ENCODE measurements around the gene LMF1. TPM values are rescaled to one million over a fixed set of nuclear protein-coding genes. Genes with fewer than 3 reads are reported as not detected.
"Not testable (repeated sequence)": the region's sequence is repeated elsewhere in the genome, so short reads cannot be mapped to it uniquely, and the experiment has no call there.

LMF1 gene
- total and polyA plus RNA-seq, 3 donors from 2014 or later = 12.5 to 83.4 (median 66.6) TPM

DNA sequence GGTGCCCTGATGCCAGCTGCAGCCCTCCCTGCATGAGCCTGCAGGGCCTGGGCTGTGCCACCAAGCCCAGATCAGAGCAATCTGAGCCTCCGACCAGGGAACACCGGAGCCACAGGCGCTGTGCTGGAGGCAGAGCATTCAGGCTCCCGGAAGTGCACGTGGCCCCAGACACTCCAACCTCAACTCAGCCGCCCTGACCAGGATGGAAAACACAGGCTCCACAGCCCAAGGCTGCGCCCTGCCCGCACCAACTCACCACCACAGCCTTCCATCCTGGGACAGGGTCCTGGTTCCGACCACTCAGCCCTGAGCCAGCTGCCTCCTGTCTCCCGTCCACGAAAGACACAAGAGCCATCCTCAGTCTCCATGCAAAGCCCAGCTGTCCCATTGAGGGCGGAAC lies 18.5 kb downstream of the LMF1 start:
- no peaks in the 10 kb centered on the region for H3K4me1 ChIP-seq
- no peak overlapping the region for H3K27ac ChIP-seq
- H3K36me3 ChIP-seq (ENCODE audit: low read depth, missing control alignments) = no peaks in the 10 kb centered on the region
- H3K9me3 ChIP-seq = no peaks in the 10 kb centered on the region
- no peak for DNase-seq
- no peak overlapping the region for H3K4me3 ChIP-seq
- H3K27me3 ChIP-seq = no peaks in the 10 kb centered on the region
- intact Hi-C loops (cut with DNase I; ENCODE audit: low total_unique reads) = no loop called here
- TF ChIP-seq POLR2A (IDR thresholded peaks at IDR 0.05) = no peak
- TF ChIP-seq, protein P1, sequence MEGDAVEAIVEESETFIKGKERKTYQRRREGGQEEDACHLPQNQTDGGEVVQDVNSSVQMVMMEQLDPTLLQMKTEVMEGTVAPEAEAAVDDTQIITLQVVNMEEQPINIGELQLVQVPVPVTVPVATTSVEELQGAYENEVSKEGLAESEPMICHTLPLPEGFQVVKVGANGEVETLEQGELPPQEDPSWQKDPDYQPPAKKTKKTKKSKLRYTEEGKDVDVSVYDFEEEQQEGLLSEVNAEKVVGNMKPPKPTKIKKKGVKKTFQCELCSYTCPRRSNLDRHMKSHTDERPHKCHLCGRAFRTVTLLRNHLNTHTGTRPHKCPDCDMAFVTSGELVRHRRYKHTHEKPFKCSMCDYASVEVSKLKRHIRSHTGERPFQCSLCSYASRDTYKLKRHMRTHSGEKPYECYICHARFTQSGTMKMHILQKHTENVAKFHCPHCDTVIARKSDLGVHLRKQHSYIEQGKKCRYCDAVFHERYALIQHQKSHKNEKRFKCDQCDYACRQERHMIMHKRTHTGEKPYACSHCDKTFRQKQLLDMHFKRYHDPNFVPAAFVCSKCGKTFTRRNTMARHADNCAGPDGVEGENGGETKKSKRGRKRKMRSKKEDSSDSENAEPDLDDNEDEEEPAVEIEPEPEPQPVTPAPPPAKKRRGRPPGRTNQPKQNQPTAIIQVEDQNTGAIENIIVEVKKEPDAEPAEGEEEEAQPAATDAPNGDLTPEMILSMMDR (IDR thresholded peaks at IDR 0.05) = no peak
- WGBS, 2 donors = 96 to 100% methylated on average over 4 to 9 of the region's 12 CpGs

DNA sequence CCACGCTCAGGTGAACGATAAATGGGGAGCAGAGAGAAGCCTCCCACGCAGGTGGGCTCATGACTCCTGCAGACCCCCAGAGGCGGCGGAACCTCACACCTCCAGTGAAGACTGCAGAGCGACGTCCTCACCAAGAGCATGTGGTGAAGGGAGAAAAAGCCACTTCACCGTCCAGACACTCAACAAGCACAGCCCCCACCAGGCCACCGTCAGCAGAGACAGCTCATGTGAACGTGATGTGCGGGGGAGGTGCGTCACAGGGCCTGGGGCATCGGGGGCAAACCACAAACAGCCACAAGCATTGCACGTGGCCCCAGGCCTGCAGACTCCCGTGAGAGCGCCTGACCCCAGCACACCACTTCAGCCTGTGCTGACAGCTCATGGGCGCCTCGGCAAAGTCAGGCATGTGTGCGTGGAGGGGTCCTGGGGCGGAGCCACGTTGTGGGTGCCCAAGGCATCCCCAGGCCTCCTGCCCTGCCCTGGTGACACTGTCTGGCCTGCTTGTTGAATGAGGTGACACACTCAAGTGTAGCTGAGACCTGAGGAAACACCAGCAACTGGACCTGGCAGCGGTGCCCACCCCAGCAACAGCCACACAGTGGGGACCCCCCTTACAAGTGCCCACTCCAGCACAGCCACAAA lies 19.0 kb downstream of the LMF1 start:
- WGBS, 2 donors = 90% methylated on average over 11 to 22 of the region's 22 CpGs
- Histone ChIP-seq H3K9me3 (no peaks in the 10 kb centered on the region), H3K36me3 (ENCODE audit: low read depth, missing control alignments) (no peaks in the 10 kb centered on the region), H3K4me1 (no peaks in the 10 kb centered on the region), H3K4me3 (no peak overlapping the region), H3K27ac (no peak overlapping the region), H3K27me3 (no peaks in the 10 kb centered on the region)
- DNase-seq = no peak
- intact Hi-C loops (cut with DNase I; ENCODE audit: low total_unique reads) = no loop called here
- TF ChIP-seq, protein P1 (IDR thresholded peaks at IDR 0.05) = no peak
- no peak for TF ChIP-seq POLR2A (IDR thresholded peaks at IDR 0.05)

DNA sequence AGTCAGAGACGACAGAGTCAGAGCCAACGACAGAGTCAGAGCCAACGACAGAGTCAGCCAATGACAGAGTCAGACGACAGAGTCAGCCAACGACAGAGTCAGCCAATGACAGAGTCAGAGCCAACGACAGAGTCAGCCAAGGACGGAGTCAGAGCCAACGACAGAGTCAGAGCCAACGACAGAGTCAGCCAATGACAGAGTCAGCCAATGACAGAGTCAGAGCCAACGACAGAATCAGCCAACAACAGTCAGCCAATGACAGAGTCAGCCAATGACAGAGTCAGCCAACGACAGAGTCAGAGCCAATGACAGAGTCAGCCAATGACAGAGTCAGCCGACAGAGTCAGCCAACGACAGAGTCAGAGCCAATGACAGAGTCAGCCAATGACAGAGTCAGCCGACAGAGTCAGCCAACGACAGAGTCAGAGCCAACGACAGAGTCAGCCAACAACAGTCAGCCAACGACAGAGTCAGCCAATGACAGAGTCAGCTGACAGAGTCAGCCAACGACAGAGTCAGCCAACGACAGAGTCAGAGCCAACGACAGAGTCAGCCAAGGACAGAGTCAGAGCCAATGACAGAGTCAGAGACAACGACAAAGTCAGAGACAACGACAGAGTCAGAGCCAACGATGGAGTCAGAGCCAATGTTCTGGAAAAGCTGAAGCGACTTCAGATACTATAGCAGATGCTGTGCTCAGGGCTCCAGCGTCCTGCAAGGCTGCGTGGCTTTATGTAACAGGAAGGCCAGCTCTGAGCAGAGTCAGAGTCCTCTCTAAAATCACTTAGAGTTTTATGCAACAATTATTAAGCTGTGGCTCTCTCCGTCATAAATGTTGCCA lies 19.8 kb downstream of the LMF1 start:
- H3K36me3 ChIP-seq (ENCODE audit: low read depth, missing control alignments); H3K27ac ChIP-seq; H3K9me3 ChIP-seq; DNase-seq; H3K4me3 ChIP-seq; H3K4me1 ChIP-seq; intact Hi-C loops (cut with DNase I; ENCODE audit: low total_unique reads); H3K27me3 ChIP-seq: not testable (repeated sequence)
- WGBS, 2 donors = 73 to 75% methylated on average over 27 of the region's 27 CpGs

DNA sequence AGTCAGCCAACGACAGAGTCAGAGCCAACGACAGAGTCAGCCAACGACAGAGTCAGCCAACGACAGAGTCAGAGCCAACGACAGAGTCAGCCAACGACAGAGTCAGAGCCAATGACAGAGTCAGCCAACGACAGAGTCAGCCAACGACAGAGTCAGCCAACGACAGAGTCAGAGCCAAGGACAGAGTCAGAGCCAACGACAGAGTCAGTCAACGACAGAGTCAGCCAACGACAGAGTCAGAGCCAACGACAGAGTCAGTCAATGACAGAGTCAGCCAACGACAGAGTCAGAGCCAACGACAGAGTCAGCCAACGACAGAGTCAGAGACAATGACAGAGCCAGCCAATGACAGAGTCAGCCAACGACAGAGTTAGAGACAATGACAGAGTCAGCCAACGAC lies 22.0 kb downstream of the LMF1 start:
- H3K36me3 ChIP-seq (ENCODE audit: low read depth, missing control alignments); H3K4me3 ChIP-seq; H3K9me3 ChIP-seq; DNase-seq; H3K4me1 ChIP-seq; H3K27ac ChIP-seq; H3K27me3 ChIP-seq; intact Hi-C loops (cut with DNase I; ENCODE audit: low total_unique reads): not testable (repeated sequence)
- 77 to 81% methylated on average over 18 of the region's 18 CpGs for WGBS, 2 donors

DNA sequence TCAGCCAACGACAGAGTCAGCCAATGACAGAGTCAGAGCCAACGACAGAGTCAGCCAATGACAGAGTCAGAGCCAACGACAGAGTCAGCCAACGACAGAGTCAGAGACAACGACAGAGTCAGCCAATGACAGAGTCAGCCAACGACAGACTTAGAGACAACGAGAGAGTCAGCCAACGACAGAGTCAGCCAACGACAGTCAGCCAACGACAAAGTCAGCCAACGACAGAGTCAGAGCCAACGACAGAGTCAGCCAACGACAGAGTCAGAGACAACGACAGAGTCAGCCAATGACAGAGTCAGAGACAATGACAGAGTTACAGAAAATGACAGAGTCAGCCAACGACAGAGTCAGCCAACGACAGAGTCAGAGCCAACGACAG lies 22.9 kb downstream of the LMF1 start:
- H3K36me3 ChIP-seq (ENCODE audit: low read depth, missing control alignments); H3K27me3 ChIP-seq; H3K9me3 ChIP-seq; H3K4me1 ChIP-seq; H3K27ac ChIP-seq; intact Hi-C loops (cut with DNase I; ENCODE audit: low total_unique reads); DNase-seq; H3K4me3 ChIP-seq: not testable (repeated sequence)
- 77 to 86% methylated on average over 17 of the region's 17 CpGs for WGBS, 2 donors

DNA sequence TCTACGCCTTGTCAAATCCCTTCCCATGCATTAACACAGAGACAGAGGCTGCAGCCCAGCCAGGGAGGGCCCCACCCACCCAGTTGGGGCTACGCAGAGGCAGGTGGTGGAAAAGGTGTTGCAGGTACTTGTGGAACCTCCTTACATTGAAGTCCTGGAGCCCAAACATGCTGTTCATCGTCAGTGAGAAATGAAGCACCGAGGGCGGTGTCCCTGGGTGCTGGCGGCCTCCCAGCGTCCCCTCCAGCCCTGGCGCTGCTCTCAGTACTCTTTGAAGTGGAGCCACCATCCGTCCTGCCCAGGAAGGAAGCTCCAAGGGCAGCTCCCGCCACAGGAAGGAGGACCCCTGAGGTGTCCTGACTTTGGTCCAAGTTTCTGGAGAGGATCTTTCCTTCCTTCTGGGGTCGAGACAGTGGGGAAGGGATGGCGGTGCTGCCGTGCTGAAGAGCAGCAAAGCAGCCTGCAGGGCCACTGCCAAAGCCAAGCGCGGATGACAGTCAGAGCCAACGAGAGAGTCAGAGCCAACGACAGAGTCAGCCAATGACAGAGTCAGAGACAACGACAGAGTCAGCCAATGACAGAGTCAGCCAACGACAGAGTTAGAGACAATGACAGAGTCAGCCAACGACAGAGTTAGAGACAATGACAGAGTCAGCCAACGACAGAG lies 23.4 kb downstream of the LMF1 start:
- DNase-seq = no peak
- Histone ChIP-seq H3K27me3 (no peaks in the 10 kb centered on the region), H3K27ac (no peak overlapping the region), H3K4me1 (no peaks in the 10 kb centered on the region), H3K4me3 (no peak overlapping the region), H3K36me3 (ENCODE audit: low read depth, missing control alignments) (no peaks in the 10 kb centered on the region), H3K9me3 (no peaks in the 10 kb centered on the region)
- WGBS, 2 donors = 90 to 91% methylated on average over 16 to 21 of the region's 21 CpGs
- intact Hi-C loops (cut with DNase I; ENCODE audit: low total_unique reads) = no loop called here
- TF ChIP-seq POLR2A (IDR thresholded peaks at IDR 0.05) = no peak
- TF ChIP-seq, protein P1 (IDR thresholded peaks at IDR 0.05) = no peak
